Fibroblast of lung (primary cell): ENCODE data around the gene MCF2L2.

Experiments
- CTCF ChIP-seq, 2 donors: IDR thresholded peaks in 1 of 2; conservative IDR thresholded peaks in 1 of 2; 1 replicate in 1 of 2; 2 replicates in 1 of 2; pipeline ENCODE4 v1.5.1; 2011 to 2012; ENCODE audit warnings: low read length in 2 of 2, control low read depth in 1 of 2, inconsistent platforms in 1 of 2, low read depth in 1 of 2, mild to moderate bottlenecking in 1 of 2
- EZH2 ChIP-seq: IDR thresholded peaks from 2 replicates; pipeline ENCODE4 v1.5.1; 2012; ENCODE audit warnings: low read length, control low read depth, mild to moderate bottlenecking; ENCODE audit errors: missing control alignments

GRCh38 chr3:183313351-183313750 lies 115.1 kb downstream of the MCF2L2 start:
- TF ChIP-seq CTCF (conservative IDR thresholded peaks at IDR 0.05 in 1 of 2, IDR thresholded peaks at IDR 0.05 in 1 of 2; ENCODE audit: low read depth in 1 of 2, low read length in 2 of 2): no peak
- TF ChIP-seq EZH2: no peak
